HG02623 (cell line): ENCODE measurements around the gene JAKMIP2.
A peak's percentile ranks its signal among the peaks of the same experiment; 100 is the strongest.
"Not testable (repeated sequence)": the region's sequence is repeated elsewhere in the genome, so short reads cannot be mapped to it uniquely, and the experiment has no call there.

Experiments
- ATAC-seq: cut with Tn5 transposase; IDR thresholded peaks from one replicate; pipeline ENCODE4 v1.9.1; 2021; ENCODE audit warnings: moderate library complexity; ENCODE audit not compliant: unreplicated experiment

The JAKMIP2 gene

DNA sequence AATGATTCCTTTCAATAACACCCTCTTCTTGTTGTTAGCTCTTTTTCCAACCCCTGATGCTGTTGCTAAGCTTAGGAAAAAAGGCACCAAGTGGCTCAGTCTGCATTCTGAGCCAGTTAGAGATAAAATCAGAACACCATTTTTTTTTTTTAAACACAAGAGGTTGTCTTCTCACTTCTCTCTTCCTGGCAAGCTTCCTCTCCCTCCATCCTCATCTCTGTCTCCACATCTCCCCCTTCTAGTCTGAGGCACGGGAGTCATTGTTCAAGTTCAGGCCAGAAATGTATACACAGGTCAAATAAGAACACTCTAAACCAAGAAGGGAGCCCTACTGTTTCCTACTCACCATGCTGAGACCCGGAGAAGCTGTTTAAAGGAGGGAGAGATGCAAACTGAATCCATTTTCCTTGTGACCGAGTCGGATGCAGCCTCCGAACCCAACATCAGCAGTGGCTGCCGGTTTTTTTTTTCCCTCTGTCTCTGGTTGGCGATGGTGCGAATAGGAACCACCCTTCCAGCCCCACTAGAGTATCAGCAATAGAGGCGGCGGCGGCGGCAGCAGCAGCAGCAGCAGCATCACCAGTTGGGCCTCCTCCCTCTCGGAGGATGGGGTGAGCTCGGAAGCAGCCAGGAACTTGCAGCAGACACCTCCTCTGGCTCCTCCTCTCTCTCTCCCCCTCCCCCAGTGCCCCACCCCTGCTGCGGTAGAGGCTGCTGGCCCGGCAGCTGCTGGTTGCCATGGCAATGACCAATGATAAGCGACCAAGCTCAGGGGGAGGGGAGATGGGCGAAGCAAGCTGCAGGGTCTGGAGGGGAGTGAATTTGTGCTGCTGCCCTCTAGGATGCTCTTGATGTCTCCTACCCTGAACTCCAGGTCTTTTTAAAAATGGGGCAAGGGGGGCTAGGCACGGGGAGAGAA lies at the start of gene JAKMIP2:
Gene JAKMIP2, minus strand, starts transcription at position 619 of the 919 bp plus-strand sequence. CDS start 110,922 bp downstream, outside the sequence.
- ATAC-seq, result peak; percentile 92

DNA sequence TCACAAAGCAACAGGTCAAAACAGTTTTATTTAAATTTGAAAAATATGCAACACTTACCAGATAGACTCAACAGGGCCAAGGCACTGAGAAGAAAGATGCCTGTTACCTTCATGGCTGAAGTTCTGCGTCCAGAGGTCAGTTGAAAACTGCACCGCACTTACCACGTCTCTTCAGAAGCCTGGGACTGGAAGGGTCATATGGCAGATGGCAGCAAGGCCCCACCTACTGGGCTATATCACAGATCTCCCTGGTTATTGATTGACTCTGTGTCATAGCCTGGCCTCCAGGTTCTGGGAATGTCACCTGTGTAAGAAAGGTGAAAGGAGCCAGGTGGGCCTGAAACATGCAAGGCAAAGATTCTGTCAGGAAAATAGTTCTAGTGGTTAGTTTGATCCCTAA lies 48.9 kb upstream of the JAKMIP2 start, which contains the start of gene SPINK1:
Gene SPINK1, minus strand, starts transcription at position 207 of the 400 bp plus-strand sequence. Its CDS starts 94 bp downstream, at position 113.
- no peak for ATAC-seq

DNA sequence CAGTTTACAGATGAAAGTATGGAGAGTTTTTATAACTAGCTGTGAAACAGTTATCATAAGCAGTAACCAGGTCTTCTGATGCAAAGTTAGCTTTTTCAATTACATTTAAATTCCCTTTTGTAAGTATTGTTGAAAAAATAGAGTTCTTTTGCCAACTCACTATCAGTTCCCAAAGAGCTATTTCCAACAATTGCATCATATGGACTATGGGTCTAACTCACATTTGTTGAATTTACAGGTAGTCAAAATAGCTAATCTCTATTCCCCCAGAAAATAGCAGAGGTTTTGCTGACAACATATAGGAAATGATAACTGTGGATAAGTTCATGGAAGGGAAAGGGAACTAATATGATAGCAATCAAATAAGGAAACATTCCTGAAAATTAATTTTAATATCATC lies 47.5 kb upstream of the JAKMIP2 start:
- ATAC-seq, result no peak

DNA sequence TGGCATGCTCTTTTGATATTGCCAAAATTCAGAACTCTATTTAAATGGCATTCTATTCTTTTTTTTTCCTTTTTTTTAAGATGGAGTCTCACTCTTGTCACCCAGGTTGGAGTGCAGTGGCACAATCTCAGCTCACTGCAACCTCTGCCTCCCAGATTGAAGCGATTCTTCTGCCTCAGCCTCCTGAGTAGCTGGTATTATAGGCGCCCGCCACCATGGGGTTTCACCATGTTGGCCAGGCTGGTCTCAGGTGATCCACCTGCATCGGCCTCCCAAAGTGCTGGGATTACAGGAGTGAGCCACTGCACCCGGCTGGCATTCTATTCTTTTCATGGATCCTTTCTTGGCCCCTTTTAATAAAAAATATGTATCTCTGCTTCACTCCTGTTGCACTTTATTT lies 44.5 kb upstream of the JAKMIP2 start:
- not testable (repeated sequence) for ATAC-seq

DNA sequence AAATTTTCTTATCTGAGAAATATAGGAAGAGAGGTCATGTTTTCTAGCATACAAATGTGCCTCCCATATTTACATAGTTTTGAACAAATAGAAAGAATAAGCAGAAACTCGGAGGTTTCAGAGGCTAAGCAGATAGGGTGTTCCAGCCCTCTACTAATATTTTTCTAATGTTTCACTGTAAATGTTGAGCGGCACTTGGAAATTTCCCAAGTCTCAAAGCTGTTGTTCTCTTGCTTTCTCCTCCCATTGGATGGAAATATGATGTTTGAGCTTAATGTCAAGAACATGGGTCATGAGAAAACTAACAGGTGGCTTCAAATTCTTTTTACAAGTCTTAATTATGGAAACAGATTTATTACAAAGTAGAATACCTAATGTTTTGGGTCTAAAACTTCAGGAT lies 43.8 kb upstream of the JAKMIP2 start:
- ATAC-seq, result no peak

DNA sequence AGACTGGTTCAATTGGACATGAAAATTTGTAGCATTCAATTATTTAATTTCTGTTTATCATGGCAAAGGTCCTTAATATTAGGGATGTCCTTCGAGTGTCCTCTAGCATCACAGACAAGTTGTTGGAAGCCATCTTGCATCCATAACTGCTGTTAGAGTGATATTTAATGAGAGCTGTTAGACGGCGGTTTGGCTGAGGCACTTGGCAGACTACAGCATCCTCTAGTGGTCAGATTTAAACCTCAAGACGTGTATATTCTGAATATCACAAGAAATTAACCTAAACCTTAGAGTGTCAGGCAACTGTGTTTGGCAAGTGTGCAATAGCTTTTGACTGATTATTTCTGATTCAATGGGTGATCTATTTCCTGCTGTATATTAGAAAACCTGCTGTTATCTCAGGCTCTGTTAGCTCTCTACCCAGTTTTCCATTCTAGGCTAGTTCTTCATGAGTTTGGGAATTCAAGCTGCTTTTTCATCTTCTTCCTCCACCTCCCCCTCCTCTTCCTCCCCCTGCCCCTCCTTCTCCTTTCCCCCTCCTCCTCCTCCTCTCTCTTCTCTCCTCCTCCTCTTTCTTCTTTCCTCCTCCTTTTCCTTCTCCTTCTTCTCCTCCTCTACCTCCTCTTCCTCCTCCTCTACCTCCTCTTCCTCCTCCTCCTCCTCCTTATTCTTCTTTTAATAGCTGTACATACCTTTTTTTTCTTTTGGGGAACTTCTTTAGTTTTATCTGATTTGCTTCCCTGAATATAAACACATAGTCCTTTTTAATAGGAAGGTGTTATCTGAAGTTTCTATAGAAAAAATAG lies 40.4 kb upstream of the JAKMIP2 start:
- peak; percentile 91 for ATAC-seq

DNA sequence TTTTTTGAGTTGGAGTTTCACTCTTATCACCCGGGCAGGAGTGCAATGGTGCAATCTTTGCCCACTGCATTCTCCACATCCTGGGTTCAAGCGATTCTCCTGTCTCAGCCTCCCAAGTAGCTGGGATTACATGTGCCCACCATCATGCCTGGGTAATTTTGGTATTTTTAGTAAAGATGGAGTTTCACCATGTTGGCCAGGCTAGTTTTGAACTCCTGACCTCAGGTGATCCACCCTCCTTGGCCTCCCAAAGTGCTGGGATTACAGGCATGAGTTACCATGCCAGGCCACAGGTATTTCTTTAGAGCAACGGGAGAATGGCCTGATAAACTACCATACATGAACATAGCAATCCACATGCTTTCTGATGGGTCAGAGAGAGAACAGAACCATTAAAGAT lies 39.7 kb upstream of the JAKMIP2 start:
- ATAC-seq, result not testable (repeated sequence)

DNA sequence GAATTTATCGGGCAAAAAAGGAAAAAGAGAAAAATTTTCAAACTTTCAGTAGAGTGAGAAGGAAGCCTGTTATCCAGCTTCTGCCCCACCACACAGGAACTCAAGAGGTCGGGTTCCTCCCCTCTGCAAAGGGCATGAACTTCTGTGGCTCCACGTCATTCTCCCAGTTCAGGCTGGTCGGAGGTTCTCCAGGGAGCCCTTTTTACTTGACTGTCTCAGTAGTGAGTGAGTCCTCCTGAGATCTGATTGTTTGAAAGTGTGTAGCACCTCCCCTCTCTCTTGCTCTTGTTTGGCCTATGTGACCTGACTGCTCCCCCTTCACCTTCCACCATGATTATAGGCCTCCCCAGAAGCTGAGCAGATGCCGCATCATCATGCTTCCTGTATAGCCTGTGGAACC lies 39.2 kb upstream of the JAKMIP2 start:
- no peak for ATAC-seq

DNA sequence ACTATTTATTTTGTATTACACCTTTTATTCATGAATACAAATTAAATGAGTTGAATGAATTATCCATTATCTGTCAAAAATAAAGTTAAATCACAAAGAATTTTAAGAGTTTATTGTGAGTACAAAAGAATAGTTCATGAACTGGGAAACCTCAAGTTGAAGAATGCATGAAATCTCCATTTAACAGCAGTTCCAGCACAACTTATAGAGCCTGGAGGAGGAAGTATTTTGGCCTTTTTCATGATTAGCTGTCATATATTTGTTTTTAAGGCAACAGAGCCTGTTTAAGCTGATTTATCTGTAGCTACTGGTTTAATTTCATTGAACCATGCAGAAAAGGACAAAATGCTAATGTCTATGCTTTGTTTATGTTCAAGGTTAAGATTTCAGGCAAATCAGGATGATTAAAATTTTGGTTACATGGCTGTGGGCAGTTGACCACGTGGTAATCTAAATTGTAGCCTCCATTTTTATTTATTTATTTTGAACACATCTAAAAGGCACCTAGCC lies 36.8 kb upstream of the JAKMIP2 start:
- no peak for ATAC-seq

DNA sequence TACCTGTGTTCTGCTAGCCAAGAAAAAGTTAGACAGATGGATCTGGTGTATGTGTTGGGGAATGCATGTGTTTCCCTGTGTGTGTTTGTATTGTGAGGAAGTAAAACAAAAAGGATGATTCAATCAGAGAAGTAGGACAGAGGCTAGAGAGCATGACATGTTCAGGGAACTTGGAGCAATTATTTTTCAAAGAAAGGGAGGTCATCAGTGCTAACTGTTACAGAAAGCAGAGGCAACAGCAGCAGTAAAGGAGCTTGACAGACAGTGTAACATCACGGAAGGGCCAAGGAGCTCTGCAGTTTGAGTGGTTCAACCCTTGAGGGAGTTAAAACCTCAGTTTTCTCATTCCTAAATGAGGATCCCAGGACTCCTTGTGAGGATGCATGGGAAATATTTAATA lies 35.8 kb upstream of the JAKMIP2 start:
- ATAC-seq, result no peak

DNA sequence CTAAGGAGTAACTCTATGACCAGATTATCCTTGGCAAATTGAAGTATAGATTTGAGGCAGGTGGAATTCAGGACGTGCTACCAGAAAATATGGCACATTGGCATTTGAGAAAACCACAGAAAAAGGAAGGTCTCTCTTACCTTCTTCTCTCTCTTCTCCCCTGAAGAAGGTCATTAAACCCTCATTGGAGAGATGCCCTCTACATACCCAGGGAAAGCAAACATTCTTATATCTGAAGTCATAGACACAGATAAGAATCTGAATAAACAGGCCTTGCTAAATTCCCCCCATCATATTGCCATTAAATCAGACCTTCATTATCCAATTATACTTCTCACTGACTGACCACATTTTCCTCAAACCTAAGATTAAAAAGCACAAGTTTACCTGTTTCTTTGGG lies 31.2 kb upstream of the JAKMIP2 start:
- no peak for ATAC-seq

DNA sequence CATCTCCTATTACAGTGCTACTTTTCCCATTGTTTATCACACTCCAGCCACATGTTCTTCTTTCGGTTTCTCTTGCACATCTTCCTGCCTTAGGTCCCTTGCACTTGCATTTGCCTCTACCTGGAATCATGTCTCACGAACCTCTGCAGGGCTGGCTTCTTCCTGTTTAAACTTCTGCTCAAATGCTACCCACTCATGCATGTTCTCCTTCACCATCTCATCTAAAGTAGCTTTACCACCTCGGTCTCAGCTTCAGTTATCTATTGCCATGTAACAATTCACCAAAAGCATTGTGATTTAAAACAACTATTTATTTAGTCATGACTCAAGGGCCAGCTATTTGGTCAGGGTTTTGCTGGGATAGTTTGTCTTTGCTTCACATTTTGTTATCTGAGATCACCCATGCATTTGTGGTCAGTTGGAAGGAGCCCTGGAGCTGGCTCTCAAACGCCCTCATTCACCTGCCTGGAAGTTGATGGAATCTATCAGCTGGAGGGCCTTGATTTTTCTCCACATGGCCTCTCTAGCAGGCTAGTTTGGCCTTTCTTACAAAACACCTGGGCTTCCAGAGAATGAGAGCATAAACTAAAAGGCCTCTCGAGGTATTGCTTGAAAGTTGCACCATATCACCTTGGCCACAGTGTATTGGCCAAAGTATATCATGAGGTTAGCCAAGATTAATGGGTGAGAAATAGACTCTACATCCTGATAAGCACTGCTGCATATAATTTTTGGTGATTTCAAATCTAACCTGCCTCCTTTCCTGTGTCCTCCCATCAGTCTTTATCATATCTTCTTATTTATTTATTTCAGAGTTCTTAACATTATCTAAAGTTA lies 27.5 kb upstream of the JAKMIP2 start:
- ATAC-seq, result no peak

DNA sequence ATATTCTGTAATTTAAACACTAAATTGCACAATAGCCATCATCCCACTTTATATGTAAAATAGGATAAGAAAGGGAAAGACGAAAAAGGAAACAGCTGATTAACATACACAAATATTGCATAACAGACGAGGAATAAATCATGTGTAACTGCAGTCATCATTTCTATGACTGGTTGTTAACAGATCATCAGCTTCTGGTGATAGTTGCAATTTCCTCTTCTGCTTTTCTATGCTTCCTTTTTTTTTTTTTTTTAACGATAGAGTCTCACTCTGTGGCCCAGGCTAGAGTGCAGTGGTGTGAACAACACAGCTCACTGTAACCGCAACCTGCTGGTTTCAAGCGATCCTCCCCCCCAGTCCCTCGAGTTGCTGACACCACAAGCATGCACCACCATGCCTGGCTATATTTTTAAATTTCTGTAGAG lies 22.5 kb upstream of the JAKMIP2 start:
- ATAC-seq, result peak; percentile 68

DNA sequence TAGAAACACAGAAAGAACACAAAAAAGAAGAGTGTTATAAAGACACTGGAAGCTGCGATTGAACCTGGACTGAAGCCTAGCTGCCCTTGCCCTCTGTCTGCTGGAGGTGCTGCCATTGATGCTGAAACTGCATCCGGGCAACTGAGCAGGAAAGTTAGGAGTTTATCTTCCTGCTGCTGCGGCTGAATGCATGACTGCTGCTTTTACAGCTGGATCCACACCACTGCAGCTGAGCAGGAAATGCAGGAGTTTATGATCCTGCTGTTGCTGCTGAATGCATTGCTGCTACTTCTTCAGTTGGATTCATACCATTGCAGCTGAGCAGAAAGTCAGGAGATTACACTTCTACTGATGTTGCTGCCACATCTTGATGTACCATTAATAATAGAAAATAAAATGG lies 21.8 kb upstream of the JAKMIP2 start:
- ATAC-seq, result no peak

DNA sequence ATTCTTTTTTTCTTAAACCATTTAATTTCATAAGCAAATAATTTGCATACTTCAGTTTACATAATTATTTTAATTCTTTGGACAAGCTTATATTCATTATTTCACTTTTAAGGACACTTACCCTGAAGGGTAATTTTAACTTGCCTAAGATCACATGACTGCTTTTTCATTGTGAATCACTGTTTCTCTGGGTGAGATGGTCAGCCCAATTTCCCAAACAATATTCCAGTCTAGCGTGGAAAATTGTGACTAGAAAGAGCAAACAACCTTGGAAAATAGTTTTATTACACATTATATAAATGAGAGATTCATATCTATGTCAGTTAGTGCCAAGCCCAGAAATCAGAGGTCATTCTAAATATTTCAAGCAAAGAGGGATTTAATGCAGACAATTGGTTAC lies 21.4 kb upstream of the JAKMIP2 start:
- no peak for ATAC-seq

DNA sequence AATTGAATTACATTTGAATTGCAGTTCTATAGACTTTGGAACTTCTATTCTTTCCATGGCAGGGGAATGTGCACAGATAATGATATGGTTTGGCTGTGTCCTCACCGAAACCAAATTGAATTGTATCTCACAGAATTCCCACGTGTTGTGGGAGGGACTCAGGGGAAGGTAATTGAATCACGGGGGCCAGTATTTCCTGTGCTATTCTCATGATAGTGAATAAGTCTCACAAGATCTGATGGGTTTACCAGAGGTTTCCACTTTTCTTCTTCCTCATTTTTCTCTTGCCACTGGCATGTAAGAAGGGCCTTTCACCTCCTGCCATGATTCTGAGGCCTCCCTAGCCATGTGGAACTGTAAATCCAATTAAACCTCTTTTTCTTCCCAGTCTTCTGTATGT lies 20.6 kb upstream of the JAKMIP2 start:
- not testable (repeated sequence) for ATAC-seq

DNA sequence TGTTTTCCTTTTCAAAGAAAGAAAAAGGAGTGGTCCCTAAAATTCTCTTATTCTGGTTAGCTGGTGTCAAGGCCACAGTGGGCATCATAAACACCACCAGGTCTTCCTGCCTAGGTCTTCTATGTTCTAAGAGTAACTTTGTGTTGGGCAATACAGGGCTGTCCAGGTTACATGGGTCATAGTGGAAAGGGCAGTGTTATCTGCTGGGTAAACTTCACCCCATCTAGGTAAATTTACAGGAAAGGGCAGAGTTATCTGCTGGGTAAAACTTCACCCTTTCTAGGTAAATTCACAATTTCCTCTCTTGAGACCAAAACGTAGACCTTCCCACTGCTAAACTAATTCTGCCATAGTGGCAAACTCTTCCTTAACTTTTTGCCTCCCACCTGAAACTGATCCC lies 18.9 kb upstream of the JAKMIP2 start:
- no peak for ATAC-seq

DNA sequence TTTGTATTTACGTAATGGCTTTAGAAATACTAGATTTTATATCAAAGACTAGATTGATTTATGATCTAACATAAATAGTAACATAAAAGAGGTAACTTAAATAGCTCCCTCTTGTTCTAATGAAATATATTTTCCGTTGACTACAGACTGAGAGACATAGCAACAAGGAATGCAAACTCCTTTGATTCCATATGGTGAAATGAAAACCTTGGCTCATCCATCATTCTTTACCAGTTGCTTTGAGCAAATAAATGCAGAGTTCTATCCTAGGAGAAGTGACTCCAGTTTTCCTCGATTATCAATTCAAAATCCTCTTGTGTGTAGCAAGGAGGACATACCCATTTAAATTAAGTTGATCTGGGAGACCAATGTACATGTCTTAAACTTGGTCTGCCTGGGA lies 18.0 kb upstream of the JAKMIP2 start:
- no peak for ATAC-seq

DNA sequence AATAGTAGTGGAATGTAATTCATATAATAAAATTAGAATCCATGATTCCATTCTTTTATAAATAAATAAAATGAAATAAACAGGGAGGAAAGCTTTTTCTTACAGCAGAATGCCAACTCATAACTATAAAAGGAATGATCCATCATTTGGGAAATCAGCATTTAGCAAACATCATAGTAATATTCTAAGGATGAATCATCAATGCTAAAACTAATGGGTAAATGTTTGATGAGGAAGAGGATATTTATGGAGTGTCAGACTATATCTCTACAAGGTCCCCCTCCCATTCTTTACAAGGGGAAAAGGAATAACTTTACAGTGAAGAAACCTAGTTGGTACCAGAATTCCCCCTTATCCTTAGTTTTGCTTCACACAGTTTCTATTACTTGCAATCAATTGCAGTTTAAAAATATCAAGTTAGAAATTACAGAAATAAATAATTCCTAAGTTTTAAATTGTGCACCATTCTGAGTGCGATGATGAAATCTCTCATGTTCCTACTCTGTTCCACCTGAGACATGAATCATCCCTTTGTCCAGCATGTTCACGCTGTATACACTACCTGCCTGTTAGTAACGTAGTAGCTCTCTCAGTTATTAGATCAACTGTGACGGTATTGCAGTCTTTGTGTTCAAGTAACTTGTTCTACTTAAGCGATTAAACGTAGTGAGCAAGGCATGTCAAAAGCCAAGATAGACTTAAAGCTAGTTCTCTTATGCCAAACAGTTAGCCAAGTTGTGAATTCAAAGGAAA lies 14.2 kb upstream of the JAKMIP2 start:
- no peak for ATAC-seq

DNA sequence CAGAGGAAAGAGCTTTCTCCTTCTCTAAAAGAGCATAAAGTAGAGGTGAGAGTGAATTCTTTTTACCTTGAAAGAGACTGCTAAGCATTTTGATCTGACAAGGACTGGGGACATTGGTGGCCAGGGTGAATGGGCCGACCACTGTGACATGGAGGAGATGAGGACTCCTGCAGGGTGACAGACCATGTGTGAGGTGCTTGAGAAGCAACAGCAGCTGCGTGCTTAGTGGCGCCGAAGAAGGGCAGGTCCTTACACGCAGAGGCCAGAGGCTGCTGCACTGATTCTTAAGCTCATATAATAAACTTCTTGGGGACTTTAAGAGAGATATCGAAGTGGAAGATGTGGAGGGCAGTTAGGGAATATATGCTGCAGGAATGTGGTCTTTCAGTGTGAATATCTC lies 8.7 kb upstream of the JAKMIP2 start:
- ATAC-seq, result no peak
